ENCODE measurements around the gene PPM1F. TPM values are rescaled to one million over a fixed set of nuclear protein-coding genes. Genes with fewer than 3 reads are reported as not detected.

Gene PPM1F
- total RNA-seq, 3 donors from 2014 or later: 10.5 to 27.5 (median 14.8) TPM

- peaks cover 6% of the 10 kb centered on the region for H3K36me3 ChIP-seq (ENCODE audit: low read depth)
- DNase-seq (peak in 1 of 3 donors; percentile 0), ATAC-seq (no peak)
- H3K4me1 ChIP-seq (ENCODE audit: low read depth): no peaks in the 10 kb centered on the region
- no peak overlapping the region for H3K4me3 ChIP-seq
- no peaks in the 10 kb centered on the region for H3K9me3 ChIP-seq
- TF ChIP-seq CTCF (IDR thresholded peaks at IDR 0.05): no peak
- intact Hi-C loops (cut with DNase I, micrococcal nuclease): no loop called here
These were observed 22.6 kb upstream of the PPM1F start for GRCh38 chr22:21975273-21975672.

- TF ChIP-seq CTCF (IDR thresholded peaks at IDR 0.05): no peak
- intact Hi-C loops (cut with DNase I, micrococcal nuclease): no loop called here
- no peak for ATAC-seq
- peak in 1 of 3 donors; percentile 33 for DNase-seq
- no peaks in the 10 kb centered on the region for H3K9me3 ChIP-seq
- H3K4me1 ChIP-seq (ENCODE audit: low read depth): no peaks in the 10 kb centered on the region
- peaks cover 6% of the 10 kb centered on the region for H3K36me3 ChIP-seq (ENCODE audit: low read depth)
- no peak overlapping the region for H3K4me3 ChIP-seq
These were observed 21.5 kb upstream of the PPM1F start for GRCh38 chr22:21974058-21974649.

DNA sequence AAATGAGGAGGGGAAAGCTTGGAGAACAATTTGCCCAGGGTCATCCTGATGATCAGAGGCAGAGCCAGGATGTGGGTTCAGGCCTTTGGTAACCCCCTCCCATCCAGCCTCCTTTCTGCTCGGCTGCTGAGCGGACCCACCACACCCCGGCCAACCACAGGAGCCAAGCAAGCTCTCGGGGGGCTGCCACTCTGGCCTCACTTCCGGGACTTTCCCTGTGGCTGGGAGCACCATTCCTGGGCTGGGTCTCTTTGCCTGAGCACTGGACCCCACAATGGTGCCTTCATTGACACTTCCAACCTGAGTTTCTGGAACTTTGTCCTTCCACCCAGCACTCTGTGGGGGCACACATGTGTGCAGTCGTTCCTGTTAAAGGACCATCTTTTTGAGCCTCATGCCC is 20.2 kb upstream of the PPM1F start:
- no peak for ATAC-seq
- TF ChIP-seq CTCF (IDR thresholded peaks at IDR 0.05): no peak
- intact Hi-C loops (cut with DNase I, micrococcal nuclease): no loop called here
- no peaks in the 10 kb centered on the region for H3K9me3 ChIP-seq
- DNase-seq: no peak
- no peaks in the 10 kb centered on the region for H3K4me1 ChIP-seq (ENCODE audit: low read depth)
- H3K4me3 ChIP-seq: no peak overlapping the region
- peaks cover 6% of the 10 kb centered on the region for H3K36me3 ChIP-seq (ENCODE audit: low read depth)

- Histone ChIP-seq H3K36me3 (ENCODE audit: low read depth) (peaks cover 6% of the 10 kb centered on the region), H3K4me1 (ENCODE audit: low read depth) (no peaks in the 10 kb centered on the region), H3K9me3 (no peaks in the 10 kb centered on the region), H3K4me3 (no peak overlapping the region)
- ATAC-seq: peak; percentile 61
- DNase-seq: peak in 2 of 3 donors; percentile 51 to 56
- peak; percentile 65 for TF ChIP-seq CTCF (IDR thresholded peaks at IDR 0.05)
- intact Hi-C loops (cut with DNase I, micrococcal nuclease): no loop called here
These were observed 19.7 kb upstream of the PPM1F start for GRCh38 chr22:21972293-21972779.

DNA sequence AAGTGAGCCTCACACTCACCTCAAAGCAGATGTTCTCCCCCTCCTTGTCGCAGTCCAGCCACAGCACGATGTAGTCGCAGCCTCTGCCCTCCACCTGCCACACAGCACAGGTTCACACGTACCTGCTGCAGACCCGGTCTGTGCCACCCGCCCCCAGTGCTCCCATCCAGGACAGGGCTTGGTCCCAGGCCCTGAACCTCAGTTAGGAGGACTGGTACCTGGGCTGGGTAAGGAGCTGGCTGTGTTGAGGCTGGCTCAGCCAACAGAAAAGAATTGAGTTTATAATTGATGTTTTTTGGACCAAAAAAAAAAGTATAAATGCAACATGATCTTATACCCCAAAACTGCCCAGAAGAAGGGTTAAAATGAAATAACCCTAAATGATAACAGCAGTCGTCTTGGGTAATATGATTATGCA is 19.2 kb upstream of the PPM1F start:
- no peak for TF ChIP-seq CTCF (IDR thresholded peaks at IDR 0.05)
- DNase-seq: no peak
- H3K36me3 ChIP-seq (ENCODE audit: low read depth): peaks cover 6% of the 10 kb centered on the region

More for the DNA sequence above, 19.2 kb upstream of the PPM1F start:
- Histone ChIP-seq H3K4me1 (ENCODE audit: low read depth) (no peaks in the 10 kb centered on the region), H3K4me3 (no peak overlapping the region), H3K9me3 (no peaks in the 10 kb centered on the region)
- no peak for ATAC-seq
- intact Hi-C loops (cut with DNase I, micrococcal nuclease): no loop called here
